ENCODE data around the gene KCNIP1. TPM values are rescaled to one million over a fixed set of nuclear protein-coding genes. Genes with fewer than 3 reads are reported as not detected.
"Not testable (repeated sequence)": the region's sequence is repeated elsewhere in the genome, so short reads cannot be mapped to it uniquely, and the experiment has no call there.

Gene KCNIP1
- total RNA-seq, 2 experiments from 2014 or later: not detected

- POLR2A ChIA-PET: no interaction called here
- Mint-ChIP-seq H3K27ac (no peak overlapping the region), H3K27me3 (peaks cover 22% of the 10 kb centered on the region), H3K9me3 (ENCODE audit: low read depth) (no peaks in the 10 kb centered on the region), H3K4me3 (no peak overlapping the region), H3K4me1 (no peaks in the 10 kb centered on the region), H3K36me3 (ENCODE audit: low read depth) (no peaks in the 10 kb centered on the region)
- CTCF ChIA-PET: no interaction called here
- no peak for ATAC-seq
- no peak for DNase-seq
- intact Hi-C loops (cut with DNase I, micrococcal nuclease): loop anchor here (5.0 to 10.0 kb wide), 3 partner anchors 395 to 1292 kb away; no protein-coding TSS in a partner anchor
Observed at GRCh38 chr5:170749911-170750431, 246.2 kb downstream of the KCNIP1 start.

DNA sequence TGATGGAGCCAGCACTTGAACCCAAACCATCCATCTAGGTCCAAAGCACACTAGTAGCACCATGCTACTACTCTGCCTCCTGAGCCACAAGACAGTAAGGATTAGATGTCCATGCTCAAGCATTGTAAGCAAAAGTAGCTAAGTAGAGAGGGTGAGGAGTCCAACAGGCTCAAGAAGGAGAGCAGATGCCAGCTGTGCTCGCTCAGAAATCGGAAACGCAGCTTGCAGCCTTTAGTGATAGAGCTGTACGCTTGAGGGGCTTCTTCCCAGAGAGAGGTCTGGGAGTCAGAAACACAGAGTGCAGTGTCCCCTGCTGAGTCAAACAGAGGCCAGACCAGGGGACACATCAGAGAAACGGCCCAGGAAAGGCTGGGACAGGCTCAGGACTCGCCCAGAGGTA lies 247.0 kb downstream of the KCNIP1 start:
- no peaks in the 10 kb centered on the region for H3K9me3 Mint-ChIP-seq (ENCODE audit: low read depth)
- H3K27ac Mint-ChIP-seq: no peak overlapping the region
- H3K4me1 Mint-ChIP-seq: no peaks in the 10 kb centered on the region
- CTCF ChIA-PET: interaction anchor here (0.6 kb wide), 1 partner anchor 117 kb away, joined by 4 read pairs; no protein-coding TSS in a partner anchor
- peaks cover 20% of the 10 kb centered on the region for H3K27me3 Mint-ChIP-seq
- intact Hi-C loops (cut with DNase I, micrococcal nuclease): no loop called here
- no peaks in the 10 kb centered on the region for H3K36me3 Mint-ChIP-seq (ENCODE audit: low read depth)
- POLR2A ChIA-PET: no interaction called here
- DNase-seq: no peak
- ATAC-seq: no peak
- H3K4me3 Mint-ChIP-seq: no peak overlapping the region

DNA sequence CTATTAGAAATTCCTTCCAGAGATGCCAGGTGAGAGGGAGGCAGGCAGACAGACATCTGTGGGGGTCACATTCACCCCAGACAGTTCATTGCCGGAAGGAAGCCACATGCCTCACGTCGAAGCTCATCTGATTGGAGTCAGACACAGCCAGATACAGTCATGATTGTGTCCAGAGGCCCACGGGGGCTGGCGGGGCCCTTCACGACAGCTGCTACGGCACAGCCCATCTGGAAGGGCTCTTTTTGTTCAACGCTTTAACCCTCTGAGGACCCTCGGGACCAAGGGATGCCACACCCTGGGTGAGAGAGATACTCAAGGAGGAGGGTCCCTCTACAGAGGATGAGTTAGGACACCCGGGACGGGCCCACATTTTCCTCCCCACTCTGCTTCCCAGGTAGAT lies 247.8 kb downstream of the KCNIP1 start:
- ChIA-PET CTCF (interaction anchor here (0.5 kb wide), 1 partner anchor 262 kb away, joined by 3 read pairs; no protein-coding TSS in a partner anchor), POLR2A (no interaction called here)
- H3K4me3 Mint-ChIP-seq: no peak overlapping the region
- DNase-seq (no peak), ATAC-seq (no peak)
- no peak overlapping the region for H3K27ac Mint-ChIP-seq
- no peaks in the 10 kb centered on the region for H3K9me3 Mint-ChIP-seq (ENCODE audit: low read depth)
- peaks cover 15% of the 10 kb centered on the region for H3K27me3 Mint-ChIP-seq
- intact Hi-C loops (cut with DNase I, micrococcal nuclease): no loop called here
- no peaks in the 10 kb centered on the region for H3K36me3 Mint-ChIP-seq (ENCODE audit: low read depth)
- H3K4me1 Mint-ChIP-seq: no peaks in the 10 kb centered on the region

GRCh38 chr5:170752257-170753215 lies 248.7 kb downstream of the KCNIP1 start:
- Mint-ChIP-seq H3K4me3 (no peak overlapping the region), H3K27ac (no peak overlapping the region), H3K27me3 (peaks cover 8% of the 10 kb centered on the region)

DNA sequence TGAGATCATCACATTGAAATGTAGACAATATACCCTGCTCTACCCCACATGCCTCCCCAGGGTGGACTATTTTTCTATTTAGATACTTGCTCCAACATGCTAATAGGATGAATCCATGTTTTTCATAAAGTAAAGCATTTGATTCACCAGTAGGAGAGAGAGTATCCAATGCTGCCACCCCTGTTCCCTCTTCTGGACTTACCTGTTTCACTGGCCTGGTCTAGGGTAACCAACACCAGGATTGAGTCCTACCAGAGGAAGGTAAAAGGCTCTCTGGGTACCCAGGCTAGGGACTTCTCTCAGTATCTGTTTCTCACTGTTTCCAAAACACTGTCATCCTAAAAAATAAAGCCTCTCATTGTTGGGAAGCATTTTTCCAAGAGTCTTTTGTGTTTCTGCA lies 249.5 kb downstream of the KCNIP1 start:
- intact Hi-C loops (cut with DNase I, micrococcal nuclease): no loop called here

More at GRCh38 chr5:170752257-170753215, 248.7 kb downstream of the KCNIP1 start:
- no peaks in the 10 kb centered on the region for H3K9me3 Mint-ChIP-seq (ENCODE audit: low read depth)
- CTCF ChIA-PET: interaction anchor here (0.7 kb wide), 1 partner anchor 36 kb away, joined by 3 read pairs; no protein-coding TSS in a partner anchor
- ATAC-seq (no peak), DNase-seq (no peak)
- POLR2A ChIA-PET: no interaction called here
- no peaks in the 10 kb centered on the region for H3K4me1 Mint-ChIP-seq
- no peaks in the 10 kb centered on the region for H3K36me3 Mint-ChIP-seq (ENCODE audit: low read depth)
- intact Hi-C loops (cut with DNase I, micrococcal nuclease): no loop called here

GRCh38 chr5:170754508-170754907 lies 250.7 kb downstream of the KCNIP1 start:
- H3K9me3 Mint-ChIP-seq (ENCODE audit: low read depth); H3K4me3 Mint-ChIP-seq; H3K27me3 Mint-ChIP-seq; DNase-seq; CTCF ChIA-PET; H3K27ac Mint-ChIP-seq; intact Hi-C loops (cut with DNase I, micrococcal nuclease); H3K4me1 Mint-ChIP-seq; H3K36me3 Mint-ChIP-seq (ENCODE audit: low read depth); ATAC-seq: not testable (repeated sequence)
- POLR2A ChIA-PET: interaction anchor here (0.5 kb wide), 1 partner anchor 611 kb away, joined by 3 read pairs; no protein-coding TSS in a partner anchor

More for the DNA sequence above, 249.5 kb downstream of the KCNIP1 start:
- Mint-ChIP-seq H3K4me1 (no peaks in the 10 kb centered on the region), H3K36me3 (ENCODE audit: low read depth) (no peaks in the 10 kb centered on the region), H3K27ac (no peak overlapping the region), H3K4me3 (no peak overlapping the region), H3K9me3 (ENCODE audit: low read depth) (no peaks in the 10 kb centered on the region), H3K27me3 (peaks cover 5% of the 10 kb centered on the region)
- no peak for ATAC-seq
- ChIA-PET CTCF (no interaction called here), POLR2A (no interaction called here)
- no peak for DNase-seq

GRCh38 chr5:170755679-170756456 lies 252.0 kb downstream of the KCNIP1 start:
- intact Hi-C loops (cut with DNase I, micrococcal nuclease): no loop called here
- Mint-ChIP-seq H3K36me3 (ENCODE audit: low read depth) (no peaks in the 10 kb centered on the region), H3K27ac (no peak overlapping the region), H3K4me3 (no peak overlapping the region), H3K4me1 (no peaks in the 10 kb centered on the region), H3K27me3 (peaks cover 6% of the 10 kb centered on the region), H3K9me3 (ENCODE audit: low read depth) (no peaks in the 10 kb centered on the region)
- no peak for ATAC-seq
- POLR2A ChIA-PET: no interaction called here
- DNase-seq: no peak
- CTCF ChIA-PET: no interaction called here

- peaks cover 7% of the 10 kb centered on the region for H3K27me3 Mint-ChIP-seq
Observed at GRCh38 chr5:170756691-170757090, 252.9 kb downstream of the KCNIP1 start.

GRCh38 chr5:170757182-170757601 lies 253.4 kb downstream of the KCNIP1 start:
- Mint-ChIP-seq H3K9me3 (ENCODE audit: low read depth) (no peaks in the 10 kb centered on the region), H3K27ac (no peak overlapping the region), H3K4me1 (no peaks in the 10 kb centered on the region), H3K27me3 (peaks cover 10% of the 10 kb centered on the region), H3K36me3 (ENCODE audit: low read depth) (no peaks in the 10 kb centered on the region), H3K4me3 (no peak overlapping the region)
- ChIA-PET POLR2A (no interaction called here), CTCF (no interaction called here)
- DNase-seq: no peak
- no peak for ATAC-seq
- intact Hi-C loops (cut with DNase I, micrococcal nuclease): no loop called here

More at GRCh38 chr5:170756691-170757090, 252.9 kb downstream of the KCNIP1 start:
- ATAC-seq: no peak
- H3K4me3 Mint-ChIP-seq: no peak overlapping the region
- no peak for DNase-seq
- intact Hi-C loops (cut with DNase I, micrococcal nuclease): no loop called here
- H3K4me1 Mint-ChIP-seq: no peaks in the 10 kb centered on the region
- ChIA-PET POLR2A (no interaction called here), CTCF (no interaction called here)
- H3K27ac Mint-ChIP-seq: no peak overlapping the region
- H3K36me3 Mint-ChIP-seq (ENCODE audit: low read depth): no peaks in the 10 kb centered on the region
- no peaks in the 10 kb centered on the region for H3K9me3 Mint-ChIP-seq (ENCODE audit: low read depth)

DNA sequence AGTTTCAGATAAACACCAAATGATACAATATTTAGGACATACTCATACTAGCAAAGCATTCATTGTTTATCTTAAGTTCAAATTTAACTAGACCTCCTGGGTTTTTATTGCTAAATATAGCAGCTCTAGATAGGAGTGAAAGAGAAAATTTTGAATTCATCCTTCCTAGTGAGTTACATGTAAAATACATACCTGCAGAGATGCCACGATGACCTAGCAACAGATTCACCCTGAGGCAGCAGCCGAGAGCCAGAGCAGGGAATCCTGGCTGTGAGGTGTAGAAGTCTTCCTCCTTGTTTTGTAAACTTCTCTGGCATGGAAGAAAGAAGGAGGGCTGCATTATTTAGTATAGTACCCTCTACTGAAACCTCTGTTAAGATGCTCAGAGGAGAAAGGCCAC lies 253.8 kb downstream of the KCNIP1 start:
- Mint-ChIP-seq H3K4me1 (no peaks in the 10 kb centered on the region), H3K36me3 (ENCODE audit: low read depth) (no peaks in the 10 kb centered on the region), H3K4me3 (no peak overlapping the region), H3K27me3 (peaks cover 8% of the 10 kb centered on the region), H3K9me3 (ENCODE audit: low read depth) (no peaks in the 10 kb centered on the region), H3K27ac (no peak overlapping the region)
- ATAC-seq (no peak), DNase-seq (no peak)
- intact Hi-C loops (cut with DNase I, micrococcal nuclease): no loop called here
- ChIA-PET CTCF (no interaction called here), POLR2A (no interaction called here)

DNA sequence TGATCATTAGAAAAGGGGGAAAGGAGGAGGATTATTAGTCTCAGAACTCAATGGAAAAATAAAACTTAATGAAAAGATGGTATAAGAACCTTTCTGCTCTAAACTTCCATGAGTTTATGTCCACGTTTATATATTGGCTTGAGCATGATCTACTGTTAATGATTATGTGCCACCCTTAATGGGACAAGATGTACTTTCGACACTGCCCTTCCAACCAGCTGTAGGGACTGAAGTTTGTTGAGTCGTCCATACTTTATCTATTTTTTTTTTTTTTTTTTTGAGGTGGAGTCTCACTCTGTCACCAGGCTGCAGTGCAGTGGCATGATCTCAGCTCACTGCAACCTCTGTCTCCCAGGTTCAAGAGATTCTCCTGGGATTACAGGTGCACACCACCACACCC lies 254.7 kb downstream of the KCNIP1 start:
- Mint-ChIP-seq H3K9me3 (ENCODE audit: low read depth) (no peaks in the 10 kb centered on the region), H3K4me3 (no peak overlapping the region), H3K36me3 (ENCODE audit: low read depth) (no peaks in the 10 kb centered on the region), H3K27ac (no peak overlapping the region), H3K27me3 (peaks cover 8% of the 10 kb centered on the region), H3K4me1 (no peaks in the 10 kb centered on the region)
- ChIA-PET CTCF (no interaction called here), POLR2A (no interaction called here)
- intact Hi-C loops (cut with DNase I, micrococcal nuclease): no loop called here
- ATAC-seq: no peak
- DNase-seq: no peak

All from activated CD4-positive, alpha-beta T cell treated with anti-CD3 and anti-CD28 coated beads for 36 hours (primary cell).